ENCODE measurements around the gene TSHZ2. TPM values are rescaled to one million over a fixed set of nuclear protein-coding genes. Genes with fewer than 3 reads are reported as not detected.

TSHZ2 gene
- total and polyA plus RNA-seq, 9 of the 15 experiments (the other 6 are each of a cell fraction or from before 2014, with no cell fraction given), result 0.03 to 0.20 (median 0.05) TPM; not detected in 4

DNA sequence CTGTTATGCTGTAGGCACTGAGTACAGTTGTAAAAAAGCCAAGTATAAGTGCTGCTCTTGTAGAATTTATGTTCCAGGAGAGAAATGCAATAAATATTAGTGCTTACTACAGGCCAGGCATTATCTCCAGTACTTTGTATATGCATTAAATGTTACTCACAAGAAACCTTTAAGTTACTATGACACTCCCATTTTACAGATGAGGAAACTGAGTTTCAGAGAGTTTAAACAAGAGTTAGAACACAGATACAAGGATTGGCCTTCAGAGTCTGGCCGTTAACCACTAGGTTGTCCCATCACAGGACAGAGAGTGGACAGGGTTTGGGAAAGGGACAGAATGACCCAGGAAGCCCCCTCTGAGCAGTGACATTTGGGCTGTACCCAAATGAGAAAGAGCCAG is 347.0 kb downstream of the TSHZ2 start:
- Histone ChIP-seq H3K4me3 (no peak overlapping the region), H3K4me2 (ENCODE audit: insufficient read depth, low read length) (no peak overlapping the region), H2AFZ (ENCODE audit: low read depth, low read length) (no peak overlapping the region), H4K20me1 (replicated peaks; ENCODE audit: control insufficient read depth, insufficient read depth, low read length) (no peaks in the 10 kb centered on the region), H3K36me3 (ENCODE audit: control insufficient read depth, insufficient read depth, low read length) (no peaks in the 10 kb centered on the region), H3K27ac (ENCODE audit: extremely low read depth, low read depth, low read length) (no peak overlapping the region), H3K9ac (ENCODE audit: insufficient read depth in 1 of 2, low read depth in 2 of 2, low read length in 2 of 2) (no peak overlapping the region), H3K4me1 (replicated peaks in 1 of 2; ENCODE audit: control insufficient read depth in 2 of 2, insufficient read depth in 2 of 2, low read length in 2 of 2) (peaks cover 0 to 6% of the 10 kb centered on the region in 2 experiments; a peak in 3 of 5 replicates), H3K9me1 (ENCODE audit: control insufficient read depth, insufficient read depth, low read length) (no peaks in the 10 kb centered on the region), H3K9me3 (replicated peaks; ENCODE audit: control insufficient read depth, insufficient read depth, low read depth, low read length) (no peaks in the 10 kb centered on the region), H3K27me3 (ENCODE audit: control insufficient read depth in 2 of 2, insufficient read depth in 2 of 2, low read length in 2 of 2) (no peaks in the 10 kb centered on the region; a peak in 1 of 5 replicates), H3K79me2 (ENCODE audit: control insufficient read depth, insufficient read depth, low read length) (no peaks in the 10 kb centered on the region)
- DNase-seq (ENCODE audit: extremely low read depth in 1 of 4, low spot score in 3 of 4) (no peak), ATAC-seq (no peak), FAIRE-seq (no peak)
- ChIA-PET POLR2A (no interaction called here), CTCF (ENCODE audit: low intra/inter-chr PET ratio) (no interaction called here)
- WGBS (ENCODE audit: insufficient coverage, low coverage, missing lambda C conversion rate), result 23% methylated on average over 1 of the region's 1 CpG
- no TSS peak for BruUV-seq (replicated peaks)
- peak in 1 of 2 experiments; percentile 29; a peak in 1 of 4 replicates for TF ChIP-seq KDM1A (IDR thresholded peaks at IDR 0.05)
- TF ChIP-seq ADNP (tag; IDR thresholded peaks at IDR 0.05), result peak; percentile 50; the same call in 1 of the 2 replicates
- peak; percentile 73 for TF ChIP-seq RBM25 (IDR thresholded peaks at IDR 0.05; ENCODE audit: low read depth, low read length, severe bottlenecking)
- TF ChIP-seq, protein P1, sequence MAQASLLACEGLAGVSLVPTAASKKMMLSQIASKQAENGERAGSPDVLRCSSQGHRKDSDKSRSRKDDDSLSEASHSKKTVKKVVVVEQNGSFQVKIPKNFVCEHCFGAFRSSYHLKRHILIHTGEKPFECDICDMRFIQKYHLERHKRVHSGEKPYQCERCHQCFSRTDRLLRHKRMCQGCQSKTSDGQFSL (CRISPR knock-in tag; IDR thresholded peaks at IDR 0.05), result no peak
- TF ChIP-seq, protein P1 (tag; IDR thresholded peaks at IDR 0.05), result no peak
- TF ChIP-seq ZNF41 (CRISPR knock-in tag; conservative IDR thresholded peaks at IDR 0.05), result no peak
- TF ChIP-seq BCOR (IDR thresholded peaks at IDR 0.05), result peak; percentile 74; the same call in 1 of the 2 replicates
- in situ Hi-C loops (cut with MboI), result no loop called here
- intact Hi-C loops (cut with micrococcal nuclease), result no loop called here
